Endometrium (tissue), 2 donors: ENCODE data around the gene PEX14.
"Not testable (repeated sequence)": the region's sequence is repeated elsewhere in the genome, so short reads cannot be mapped to it uniquely, and the experiment has no call there.

Experiments
- FAIRE-seq: peaks from 2 replicates; lab custom pipeline; 2012; peaks lifted over from hg19 to GRCh38; lab: Jason Lieb, UNC
- donor health status: control.
- donor health status: control.

The PEX14 gene

GRCh38 chr1:10495475-10495817, 20.7 kb downstream of the PEX14 start:
- FAIRE-seq, result no peak

GRCh38 chr1:10495952-10496351, 21.2 kb downstream of the PEX14 start:
- FAIRE-seq, result no peak

- FAIRE-seq, result no peak
Measured at GRCh38 chr1:10497109-10497508, 22.4 kb downstream of the PEX14 start.

- FAIRE-seq, result no peak
Measured at GRCh38 chr1:10498231-10498630, 23.5 kb downstream of the PEX14 start.

- no peak for FAIRE-seq
Measured at GRCh38 chr1:10502206-10502605, 27.5 kb downstream of the PEX14 start.

GRCh38 chr1:10504249-10504648, 29.5 kb downstream of the PEX14 start:
- FAIRE-seq, result no peak

GRCh38 chr1:10506046-10506676, 31.4 kb downstream of the PEX14 start:
- FAIRE-seq, result not testable (repeated sequence)

- FAIRE-seq, result no peak
Measured at GRCh38 chr1:10506677-10507047, 31.9 kb downstream of the PEX14 start.

- FAIRE-seq, result no peak
Measured at GRCh38 chr1:10507111-10507879, 32.5 kb downstream of the PEX14 start.

- FAIRE-seq, result no peak
Measured at GRCh38 chr1:10508511-10508951, 33.8 kb downstream of the PEX14 start.

- FAIRE-seq, result no peak
Measured at GRCh38 chr1:10509809-10510509, 35.2 kb downstream of the PEX14 start.

- no peak for FAIRE-seq
Measured at GRCh38 chr1:10510520-10511493, 36.1 kb downstream of the PEX14 start.

- no peak for FAIRE-seq
Measured at GRCh38 chr1:10511494-10511885, 36.7 kb downstream of the PEX14 start.

GRCh38 chr1:10513199-10513598, 38.4 kb downstream of the PEX14 start:
- no peak for FAIRE-seq

- no peak for FAIRE-seq
Measured at GRCh38 chr1:10514490-10515235, 39.9 kb downstream of the PEX14 start.

- FAIRE-seq, result no peak
Measured at GRCh38 chr1:10515301-10515975, 40.7 kb downstream of the PEX14 start.

- FAIRE-seq, result no peak
Measured at GRCh38 chr1:10515976-10516750, 41.4 kb downstream of the PEX14 start.

- no peak for FAIRE-seq
Measured at GRCh38 chr1:10516925-10517676, 42.4 kb downstream of the PEX14 start.

- no peak for FAIRE-seq
Measured at GRCh38 chr1:10517677-10517982, 42.9 kb downstream of the PEX14 start.
